ENCODE measurements around the gene POMZP3. TPM values are rescaled to one million over a fixed set of nuclear protein-coding genes. Genes with fewer than 3 reads are reported as not detected.
"Not testable (repeated sequence)": the region's sequence is repeated elsewhere in the genome, so short reads cannot be mapped to it uniquely, and the experiment has no call there.

The POMZP3 gene
- total RNA-seq: 9.8 and 14.3 TPM in 2 replicates

- H3K36me3 Mint-ChIP-seq (ENCODE audit: low read depth); H3K4me1 Mint-ChIP-seq; POLR2A ChIA-PET; intact Hi-C loops (cut with micrococcal nuclease); H3K27me3 Mint-ChIP-seq; H3K9me3 Mint-ChIP-seq; CTCF ChIA-PET: not testable (repeated sequence)
- DNase-seq (peak; percentile 56), ATAC-seq (ENCODE audit: low read depth) (peak; percentile 89)
- H3K27ac Mint-ChIP-seq: peak within 1 kb of the TSS; percentile 93
- H3K4me3 Mint-ChIP-seq: peak within 1 kb of the TSS; percentile 93
Observed at GRCh38 chr7:76626989-76627642, at the start of gene POMZP3. Gene POMZP3, minus strand, starts transcription at chr7:76627279. Its CDS starts 1,215 bp downstream, at chr7:76626064.

DNA sequence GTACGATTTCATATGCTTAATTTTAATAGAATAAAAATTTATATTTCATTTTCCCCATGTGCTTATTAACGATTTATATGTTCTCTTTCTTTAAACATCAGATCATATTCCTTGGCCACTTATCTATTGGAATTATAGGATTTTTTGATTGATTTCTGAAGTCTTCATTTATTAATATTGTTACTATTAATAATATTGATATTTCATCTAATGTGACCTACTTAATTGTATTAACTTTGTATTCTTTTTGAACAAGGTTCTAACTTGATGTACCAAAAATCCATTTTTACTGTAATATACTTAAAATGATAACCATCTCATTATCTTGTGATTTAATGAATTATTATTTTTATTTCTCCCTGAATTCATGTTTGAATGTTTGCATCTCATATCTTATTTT is 48.7 kb upstream of the POMZP3 start:
- POLR2A ChIA-PET; H3K36me3 Mint-ChIP-seq (ENCODE audit: low read depth); H3K27ac Mint-ChIP-seq; H3K4me3 Mint-ChIP-seq; H3K9me3 Mint-ChIP-seq; ATAC-seq (ENCODE audit: low read depth); CTCF ChIA-PET; intact Hi-C loops (cut with micrococcal nuclease); H3K4me1 Mint-ChIP-seq; H3K27me3 Mint-ChIP-seq; DNase-seq: not testable (repeated sequence)

DNA sequence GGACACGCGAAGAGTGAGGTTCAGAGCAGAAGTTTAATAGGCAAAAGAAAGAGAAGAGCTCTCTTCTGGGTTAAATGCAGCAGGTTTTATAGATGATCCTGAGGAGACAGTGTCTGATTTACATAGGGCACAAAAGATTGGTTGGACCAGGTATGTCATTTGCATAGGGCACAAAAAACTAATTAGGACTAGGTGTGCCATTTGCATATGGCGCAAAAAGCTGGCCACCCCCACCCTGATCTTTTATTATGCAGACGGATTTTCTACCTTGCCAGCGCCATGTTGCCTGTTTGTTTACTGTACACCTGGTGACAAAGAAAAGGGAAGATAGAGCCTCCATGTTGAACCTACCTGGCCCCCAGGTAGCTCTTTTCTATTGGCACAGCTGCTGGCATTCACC is 46.3 kb upstream of the POMZP3 start:
- intact Hi-C loops (cut with micrococcal nuclease); H3K27ac Mint-ChIP-seq; H3K36me3 Mint-ChIP-seq (ENCODE audit: low read depth); POLR2A ChIA-PET; DNase-seq; ATAC-seq (ENCODE audit: low read depth); H3K27me3 Mint-ChIP-seq; H3K9me3 Mint-ChIP-seq; H3K4me3 Mint-ChIP-seq; H3K4me1 Mint-ChIP-seq; CTCF ChIA-PET: not testable (repeated sequence)

GRCh38 chr7:76659212-76659611 is 32.1 kb upstream of the POMZP3 start:
- H3K4me3 Mint-ChIP-seq; H3K27ac Mint-ChIP-seq; DNase-seq; CTCF ChIA-PET; H3K36me3 Mint-ChIP-seq (ENCODE audit: low read depth); intact Hi-C loops (cut with micrococcal nuclease); H3K9me3 Mint-ChIP-seq; H3K4me1 Mint-ChIP-seq; ATAC-seq (ENCODE audit: low read depth); POLR2A ChIA-PET; H3K27me3 Mint-ChIP-seq: not testable (repeated sequence)

GRCh38 chr7:76656425-76656824 is 29.3 kb upstream of the POMZP3 start:
- H3K4me3 Mint-ChIP-seq; ATAC-seq (ENCODE audit: low read depth); intact Hi-C loops (cut with micrococcal nuclease); DNase-seq; H3K9me3 Mint-ChIP-seq; CTCF ChIA-PET; H3K27me3 Mint-ChIP-seq; POLR2A ChIA-PET; H3K27ac Mint-ChIP-seq; H3K4me1 Mint-ChIP-seq; H3K36me3 Mint-ChIP-seq (ENCODE audit: low read depth): not testable (repeated sequence)

DNA sequence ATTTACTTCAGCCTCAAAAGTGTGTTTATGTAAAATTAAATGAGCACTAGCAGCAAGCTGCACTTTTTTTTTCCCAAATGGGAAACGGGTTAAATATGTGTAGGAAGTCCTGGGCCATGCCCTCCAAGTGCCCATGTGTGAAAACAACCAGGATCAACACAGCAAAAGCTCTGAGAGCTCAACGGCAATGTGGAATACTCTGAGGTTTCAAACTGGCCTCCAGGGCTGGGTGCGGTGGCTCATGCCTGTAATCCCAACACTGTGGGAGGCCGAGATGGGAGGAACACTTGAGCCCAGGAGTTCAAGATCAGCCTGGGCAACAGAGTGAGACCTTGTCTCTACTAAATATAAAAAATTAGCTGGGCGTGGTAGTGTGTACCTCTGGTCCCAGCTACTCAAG is 15.5 kb upstream of the POMZP3 start:
- H3K27me3 Mint-ChIP-seq; intact Hi-C loops (cut with micrococcal nuclease); POLR2A ChIA-PET: not testable (repeated sequence)

GRCh38 chr7:76637061-76637691 is 10.1 kb upstream of the POMZP3 start:
- peak; percentile 85 for ATAC-seq (ENCODE audit: low read depth)

More for the DNA sequence above, 15.5 kb upstream of the POMZP3 start:
- ATAC-seq (ENCODE audit: low read depth); CTCF ChIA-PET; DNase-seq; H3K4me1 Mint-ChIP-seq; H3K4me3 Mint-ChIP-seq; H3K36me3 Mint-ChIP-seq (ENCODE audit: low read depth); H3K9me3 Mint-ChIP-seq; H3K27ac Mint-ChIP-seq: not testable (repeated sequence)

GRCh38 chr7:76626581-76626980 is 498 bp downstream of the POMZP3 start:
- POLR2A ChIA-PET; CTCF ChIA-PET; H3K9me3 Mint-ChIP-seq; H3K36me3 Mint-ChIP-seq (ENCODE audit: low read depth); H3K27me3 Mint-ChIP-seq; intact Hi-C loops (cut with micrococcal nuclease); H3K4me1 Mint-ChIP-seq: not testable (repeated sequence)
- peak overlapping the region; percentile 87 for H3K4me3 Mint-ChIP-seq
- peak overlapping the region; percentile 84 for H3K27ac Mint-ChIP-seq
- DNase-seq (peak; percentile 24), ATAC-seq (ENCODE audit: low read depth) (peak; percentile 57)

More at GRCh38 chr7:76637061-76637691, 10.1 kb upstream of the POMZP3 start:
- H3K36me3 Mint-ChIP-seq (ENCODE audit: low read depth); H3K4me3 Mint-ChIP-seq; H3K4me1 Mint-ChIP-seq; POLR2A ChIA-PET; H3K27ac Mint-ChIP-seq; H3K27me3 Mint-ChIP-seq; H3K9me3 Mint-ChIP-seq; CTCF ChIA-PET; intact Hi-C loops (cut with micrococcal nuclease); DNase-seq: not testable (repeated sequence)

GRCh38 chr7:76619439-76620190 is 7.5 kb downstream of the POMZP3 start:
- DNase-seq; H3K27me3 Mint-ChIP-seq; ATAC-seq (ENCODE audit: low read depth); POLR2A ChIA-PET; intact Hi-C loops (cut with micrococcal nuclease); CTCF ChIA-PET; H3K36me3 Mint-ChIP-seq (ENCODE audit: low read depth); H3K27ac Mint-ChIP-seq; H3K4me1 Mint-ChIP-seq; H3K4me3 Mint-ChIP-seq; H3K9me3 Mint-ChIP-seq: not testable (repeated sequence)

- ATAC-seq (ENCODE audit: low read depth); H3K4me3 Mint-ChIP-seq; intact Hi-C loops (cut with micrococcal nuclease); DNase-seq; H3K27ac Mint-ChIP-seq; H3K4me1 Mint-ChIP-seq; CTCF ChIA-PET; H3K9me3 Mint-ChIP-seq; POLR2A ChIA-PET; H3K36me3 Mint-ChIP-seq (ENCODE audit: low read depth); H3K27me3 Mint-ChIP-seq: not testable (repeated sequence)
Observed at GRCh38 chr7:76613783-76614182, 13.3 kb downstream of the POMZP3 start.

DNA sequence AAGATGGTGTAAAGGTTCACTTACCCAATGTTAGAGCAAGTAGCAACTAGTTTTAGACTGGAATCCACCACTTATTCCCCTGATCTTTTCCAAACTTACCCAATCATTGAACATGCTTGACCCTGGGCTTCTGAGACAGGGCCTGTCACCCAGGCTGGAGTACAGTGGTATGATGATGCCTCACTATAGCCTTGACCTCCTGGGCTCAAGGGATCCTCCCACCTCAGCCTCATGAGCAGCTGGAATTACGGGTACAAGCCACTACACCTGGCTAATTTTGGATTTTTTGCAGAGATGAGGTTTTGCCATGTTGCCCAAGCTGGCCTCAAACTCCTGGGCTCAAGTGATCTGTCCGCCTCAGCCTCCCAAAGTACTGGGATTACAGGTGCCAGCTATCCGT is 14.8 kb downstream of the POMZP3 start:
- not testable (repeated sequence) for H3K4me3 Mint-ChIP-seq

GRCh38 chr7:76609864-76610263 is 17.2 kb downstream of the POMZP3 start:
- H3K4me3 Mint-ChIP-seq; H3K27ac Mint-ChIP-seq; intact Hi-C loops (cut with micrococcal nuclease); H3K36me3 Mint-ChIP-seq (ENCODE audit: low read depth); H3K4me1 Mint-ChIP-seq; H3K9me3 Mint-ChIP-seq; CTCF ChIA-PET; DNase-seq; POLR2A ChIA-PET; H3K27me3 Mint-ChIP-seq: not testable (repeated sequence)
- peak; percentile 70 for ATAC-seq (ENCODE audit: low read depth)

More for the DNA sequence above, 14.8 kb downstream of the POMZP3 start:
- H3K27ac Mint-ChIP-seq; H3K27me3 Mint-ChIP-seq; ATAC-seq (ENCODE audit: low read depth); CTCF ChIA-PET; H3K4me1 Mint-ChIP-seq; POLR2A ChIA-PET; H3K36me3 Mint-ChIP-seq (ENCODE audit: low read depth); H3K9me3 Mint-ChIP-seq; DNase-seq; intact Hi-C loops (cut with micrococcal nuclease): not testable (repeated sequence)
